H1 (cell line): ENCODE measurements around the gene UBAP2. TPM values are rescaled to one million over a fixed set of nuclear protein-coding genes. Genes with fewer than 3 reads are reported as not detected.
"Not testable (repeated sequence)": the region's sequence is repeated elsewhere in the genome, so short reads cannot be mapped to it uniquely, and the experiment has no call there.

Experiments
- CTCF ChIA-PET: fragments of 300-600 bp; sonication (Branson Sonifier 250); formaldehyde crosslinking; loops from one replicate; lab custom pipeline; 2021; ENCODE audit not compliant: partially characterized antibody; lab: Charles Lee
- POLR2A ChIA-PET: fragments of 300-600 bp; sonication (Branson Sonifier 250); formaldehyde crosslinking; loops from one replicate; lab custom pipeline; 2021; ENCODE audit warnings: inconsistent platforms; ENCODE audit not compliant: partially characterized antibody; lab: Charles Lee
- DNase-seq, 2 experiments: peaks; one replicate each; pipeline versions ENCODE4 v3.0.0 to v3.0.0-alpha.2; 2010 to 2022; ENCODE audit warnings: low spot score in 2 of 2, low read depth in 1 of 2, mixed read lengths in 1 of 2
- FAIRE-seq: peaks from 2 replicates; lab custom pipeline; 2011; peaks lifted over from hg19 to GRCh38; lab: Jason Lieb, UNC
- H2AFZ ChIP-seq: 2 replicates; pipeline ENCODE4 v1.8.1; 2012; ENCODE audit warnings: low read length, inconsistent platforms
- H2AK5ac ChIP-seq: 2 replicates; pipeline ENCODE4 v1.6.1; 2013; ENCODE audit warnings: low read depth, low read length
- H2BK120ac ChIP-seq: replicated peaks from 2 replicates; pipeline ENCODE3; 2013; ENCODE audit warnings: low read depth, low read length, inconsistent platforms
- H2BK12ac ChIP-seq: 2 replicates; pipeline ENCODE4 v1.6.1; 2013; ENCODE audit warnings: low read depth, low read length
- H2BK15ac ChIP-seq: 2 replicates; pipeline ENCODE4 v1.6.1; 2013; ENCODE audit warnings: low read length
- H2BK20ac ChIP-seq: 2 replicates; pipeline ENCODE4 v1.6.1; 2013; ENCODE audit warnings: low read length
- H2BK5ac ChIP-seq: 2 replicates; pipeline ENCODE4 v1.6.1; 2013; ENCODE audit warnings: low read depth, low read length
- H3K14ac ChIP-seq: 2 replicates; pipeline ENCODE4 v1.6.1; 2013; ENCODE audit warnings: inconsistent platforms; ENCODE audit not compliant: insufficient read length
- H3K18ac ChIP-seq: 2 replicates; pipeline ENCODE4 v1.6.1; 2013; ENCODE audit warnings: low read length; ENCODE audit errors: extremely low read depth
- H3K23ac ChIP-seq: 2 replicates; pipeline ENCODE4 v1.6.1; 2013; ENCODE audit warnings: inconsistent platforms; ENCODE audit not compliant: insufficient read length
- H3K23me2 ChIP-seq: 2 replicates; pipeline ENCODE4 v1.6.1; 2013; ENCODE audit warnings: low read depth, low read length
- H3K27ac ChIP-seq: 2 replicates; pipeline ENCODE4 v1.6.1; 2011; ENCODE audit warnings: low read depth, low read length, inconsistent platforms
- H3K27me3 ChIP-seq, 4 experiments: replicated peaks in 1 of 4; 1 replicate in 1 of 4; 2 replicates in 3 of 4; pipeline versions ENCODE4 v1.6.1 to v1.8.1; 2011 to 2013; ENCODE audit warnings: low read length in 3 of 4, mild to moderate bottlenecking in 3 of 4, inconsistent platforms in 2 of 4, mixed read lengths in 2 of 4, moderate library complexity in 1 of 4; ENCODE audit not compliant: control insufficient read depth in 3 of 4, insufficient read depth in 3 of 4; ENCODE audit errors: extremely low read depth in 1 of 4
- H3K36me3 ChIP-seq, 4 experiments: 2 replicates each; pipeline versions ENCODE4 v1.6.1 to v1.8.1; 2011 to 2013; ENCODE audit warnings: mild to moderate bottlenecking in 4 of 4, low read length in 3 of 4, moderate library complexity in 2 of 4, control low read depth in 1 of 4, inconsistent platforms in 1 of 4; ENCODE audit not compliant: insufficient read depth in 4 of 4, control insufficient read depth in 2 of 4
- H3K4ac ChIP-seq: replicated peaks from 2 replicates; pipeline ENCODE3; 2013; ENCODE audit warnings: low read length, low read depth, mixed read lengths, inconsistent platforms; ENCODE audit not compliant: insufficient read length
- H3K4me1 ChIP-seq, 4 experiments: replicated peaks in 1 of 4; 1 replicate in 1 of 4; 2 replicates in 3 of 4; pipeline versions ENCODE4 v1.6.1 to v1.8.1; 2011 to 2013; ENCODE audit warnings: low read length in 3 of 4, inconsistent platforms in 2 of 4, mixed read lengths in 1 of 4; ENCODE audit not compliant: insufficient read depth in 4 of 4, control insufficient read depth in 3 of 4
- H3K4me2 ChIP-seq, 2 experiments: 2 replicates each; pipeline versions ENCODE4 v1.6.1 to v1.8.1; 2011 to 2013; ENCODE audit warnings: low read depth in 2 of 2, low read length in 2 of 2, control low read depth in 1 of 2, inconsistent platforms in 1 of 2, mild to moderate bottlenecking in 1 of 2; ENCODE audit not compliant: insufficient read depth in 1 of 2
- H3K4me3 ChIP-seq, 4 experiments: fragments of 200-600, 300-600 bp in 1 of 4; sonication (generic), shearing (Covaris generic), sonication (Bioruptor Twin) in 1 of 4; 2 replicates each; pipeline versions ENCODE4 v1.5.1 to v1.8.1; 2011 to 2016; ENCODE audit warnings: low read length in 4 of 4, low read depth in 3 of 4, control low read depth in 2 of 4, inconsistent platforms in 2 of 4, mild to moderate bottlenecking in 2 of 4, mixed read lengths in 1 of 4, moderate library complexity in 1 of 4; ENCODE audit not compliant: insufficient read depth in 2 of 4; ENCODE audit errors: extremely low read depth in 1 of 4
- H3K56ac ChIP-seq: replicated peaks from 2 replicates; pipeline ENCODE3; 2013; ENCODE audit warnings: low read depth, mild to moderate bottlenecking, mixed read lengths, low read length, inconsistent platforms; ENCODE audit not compliant: insufficient read length
- H3K79me1 ChIP-seq: 2 replicates; pipeline ENCODE4 v1.6.1; 2013; ENCODE audit warnings: low read depth, low read length, control low read depth
- H3K79me2 ChIP-seq, 2 experiments: 2 replicates each; pipeline versions ENCODE4 v1.6.1 to v1.8.1; 2012 to 2013; ENCODE audit warnings: low read length in 2 of 2, mild to moderate bottlenecking in 2 of 2, inconsistent platforms in 1 of 2; ENCODE audit not compliant: insufficient read depth in 2 of 2, control insufficient read depth in 1 of 2
- H3K9ac ChIP-seq, 4 experiments: replicated peaks in 1 of 4; 1 replicate in 1 of 4; 2 replicates in 3 of 4; pipeline versions ENCODE4 v1.6.1 to v1.8.1; 2011 to 2013; ENCODE audit warnings: low read depth in 3 of 4, low read length in 3 of 4, control low read depth in 2 of 4, mild to moderate bottlenecking in 2 of 4, moderate library complexity in 2 of 4, inconsistent platforms in 1 of 4; ENCODE audit errors: extremely low read depth in 1 of 4
- H3K9me3 ChIP-seq, 2 experiments: 2 replicates each; pipeline versions ENCODE4 v1.6.1 to v1.8.1; 2012 to 2013; ENCODE audit warnings: mild to moderate bottlenecking in 2 of 2, moderate library complexity in 2 of 2, control low read depth in 1 of 2, inconsistent platforms in 1 of 2, low read depth in 1 of 2, low read length in 1 of 2, mixed read lengths in 1 of 2; ENCODE audit not compliant: insufficient read depth in 2 of 2
- H4K20me1 ChIP-seq, 2 experiments: replicated peaks in 1 of 2; 2 replicates each; pipeline versions ENCODE3 to v1.8.1; 2011 to 2013; ENCODE audit warnings: inconsistent platforms in 2 of 2, low read length in 2 of 2, mild to moderate bottlenecking in 1 of 2; ENCODE audit not compliant: insufficient read depth in 2 of 2, control insufficient read depth in 1 of 2
- H4K5ac ChIP-seq: 2 replicates; pipeline ENCODE4 v1.6.1; 2013; ENCODE audit warnings: low read length, low read depth, mixed read lengths, inconsistent platforms; ENCODE audit not compliant: insufficient read length
- H4K8ac ChIP-seq: 2 replicates; pipeline ENCODE4 v1.8.0; 2013; ENCODE audit warnings: mild to moderate bottlenecking, moderate library complexity, low read length, inconsistent platforms; ENCODE audit not compliant: insufficient read depth; ENCODE audit errors: extremely low read depth
- H4K91ac ChIP-seq: replicated peaks from 2 replicates; pipeline ENCODE3; 2013; ENCODE audit warnings: low read length, mixed read lengths, inconsistent platforms; ENCODE audit not compliant: insufficient read length
- JUND ChIP-seq: IDR thresholded peaks from 2 replicates; pipeline ENCODE4 v1.6.1; 2011; ENCODE audit warnings: mild to moderate bottlenecking, improper control_type of control experiment, low read length
- RNF2 ChIP-seq: fragments of 200-900, 300-1000 bp; sonication (generic); IDR thresholded peaks from 2 replicates; pipeline ENCODE4 v1.7.1; 2016; ENCODE audit warnings: borderline replicate concordance, low read depth, mild to moderate bottlenecking, antibody characterized with exemption, low read length; ENCODE audit not compliant: poor library complexity, severe bottlenecking; ENCODE audit errors: missing control alignments
- SUZ12 ChIP-seq: fragments of 200-600 bp; sonication (generic); IDR thresholded peaks from 2 replicates; pipeline ENCODE4 v1.6.1; 2012; ENCODE audit warnings: mild to moderate bottlenecking, inconsistent platforms, low read length, moderate library complexity, mixed read lengths
- TAF1 ChIP-seq: IDR thresholded peaks from 2 replicates; pipeline ENCODE4 v1.6.1; 2011; ENCODE audit warnings: mild to moderate bottlenecking, low read depth, low read length
- TEAD4 ChIP-seq: IDR thresholded peaks from 2 replicates; pipeline ENCODE4 v1.6.1; 2012; ENCODE audit warnings: low read depth, low read length, inconsistent platforms, mixed read lengths
- WGBS, 2 experiments: shearing (Covaris generic) in 1 of 2; methylation state at CpG; one replicate each; pipeline versions ENCODE4 v1.1.6 to v1.1.7; 2013 to 2015; ENCODE audit warnings: low lambda C conversion rate in 2 of 2, mixed read lengths in 2 of 2, inconsistent platforms in 1 of 2, low coverage in 1 of 2, missing lambda C conversion rate in 1 of 2; ENCODE audit not compliant: insufficient replicate concordance in 2 of 2, insufficient coverage in 1 of 2, insufficient read length in 1 of 2; ENCODE audit errors: extremely low coverage in 1 of 2, missing lambda C conversion rate in 1 of 2; 5-methylcytosine and 5-hydroxymethylcytosine counted together
- polyA plus RNA-seq, 7 experiments: library from polyadenylated mRNA; depleted of rRNA in 3 of 7; stranded (reverse) in 5 of 7; unstranded in 2 of 7; fragments of >200 nt in 5 of 7; fragments of 200-250 nt in 2 of 7; gene quantifications; 1 replicate in 5 of 7; 2 replicates in 1 of 7; 4 replicates in 1 of 7; pipeline versions ENCODE4 v1.2.1 to v1.2.3, GENCODE V29; 2011 to 2013; ENCODE audit warnings: missing spikeins in 2 of 7, mixed read lengths in 2 of 7
- total RNA-seq: library from RNA; stranded (reverse); fragmentation: NEBNext Ultra II Directional; extraction: Animal tissue kit (Norgen Biotek cat#: 25700); gene quantifications from 2 replicates; pipeline ENCODE4 v1.2.1, GENCODE V29; 2021

Gene UBAP2
- total and polyA plus RNA-seq, 2 of the 8 experiments (the other 6 are each of a cell fraction or from before 2014, with no cell fraction given), result 75.0 to 81.4 TPM

GRCh38 chr9:33964086-33964768, 84.5 kb downstream of the UBAP2 start (continued):
- no peak for TF ChIP-seq TEAD4
- no peak for TF ChIP-seq TAF1
- TF ChIP-seq SUZ12, result no peak
- TF ChIP-seq RNF2, result no peak
- TF ChIP-seq JUND, result no peak

GRCh38 chr9:33962468-33962867, 86.2 kb downstream of the UBAP2 start:
- H3K18ac ChIP-seq, H3K79me2 ChIP-seq, H3K27ac ChIP-seq, H2AK5ac ChIP-seq, H2BK120ac ChIP-seq, CTCF ChIA-PET, H3K4me2 ChIP-seq, H2BK20ac ChIP-seq, H4K8ac ChIP-seq, H4K20me1 ChIP-seq, H4K91ac ChIP-seq, DNase-seq, H4K5ac ChIP-seq, H3K56ac ChIP-seq, H3K79me1 ChIP-seq, POLR2A ChIA-PET, H3K27me3 ChIP-seq, FAIRE-seq, H3K14ac ChIP-seq, H2AFZ ChIP-seq, H2BK12ac ChIP-seq, H2BK15ac ChIP-seq, H3K4me1 ChIP-seq, H3K4ac ChIP-seq, H3K4me3 ChIP-seq, H3K23me2 ChIP-seq, H2BK5ac ChIP-seq, H3K9ac ChIP-seq, H3K23ac ChIP-seq, H3K9me3 ChIP-seq: not testable (repeated sequence)
- 88% methylated on average over 7 of the region's 7 CpGs; no CpG with 5 or more reads in 1 of the 2 experiments for WGBS, 2 experiments
- peaks cover 3 to 23% (median 7%) of the 10 kb centered on the region in 4 experiments; a peak in 4 of 8 replicates for H3K36me3 ChIP-seq
